A549 (cell line): ENCODE results near the gene CCR3.

ENCODE experiments used
- CEBPB ChIP-seq, 2 experiments: fragments of >200 bp in 1 of 2; sonication (Bioruptor Twin) in 1 of 2; formaldehyde crosslinking in 1 of 2; IDR thresholded peaks; 2 replicates each; pipeline ENCODE4 v1.6.1; 2012 to 2016
- ELK1 ChIP-seq: fragments of 150-350 bp; IDR thresholded peaks from 2 replicates; pipeline ENCODE4 v1.6.1; 2014; ENCODE audit warnings: low read depth, mild to moderate bottlenecking, low read length
- JUN ChIP-seq, 2 experiments: fragments of >200 bp; sonication (Bioruptor Twin); formaldehyde crosslinking; IDR thresholded peaks; 2 replicates in 1 of 2; 3 replicates in 1 of 2; pipeline ENCODE4 v1.6.1; 2016 to 2017
- REST ChIP-seq: fragments of 200-600 bp; sonication (generic); IDR thresholded peaks from 2 replicates; pipeline ENCODE4 v1.6.1; 2016; ENCODE audit warnings: antibody characterized with exemption, mild to moderate bottlenecking, moderate library complexity
- TF ChIP-seq, protein P1 (sequence below): fragments of >200 bp; sonication (Bioruptor Twin); formaldehyde crosslinking; IDR thresholded peaks from 3 replicates; pipeline ENCODE4 v1.5.1; 2016
- TF ChIP-seq, protein P2 (sequence below): IDR thresholded peaks from 2 replicates; pipeline ENCODE4 v1.6.1; 2012; ENCODE audit warnings: low read depth, borderline replicate concordance

DNA sequence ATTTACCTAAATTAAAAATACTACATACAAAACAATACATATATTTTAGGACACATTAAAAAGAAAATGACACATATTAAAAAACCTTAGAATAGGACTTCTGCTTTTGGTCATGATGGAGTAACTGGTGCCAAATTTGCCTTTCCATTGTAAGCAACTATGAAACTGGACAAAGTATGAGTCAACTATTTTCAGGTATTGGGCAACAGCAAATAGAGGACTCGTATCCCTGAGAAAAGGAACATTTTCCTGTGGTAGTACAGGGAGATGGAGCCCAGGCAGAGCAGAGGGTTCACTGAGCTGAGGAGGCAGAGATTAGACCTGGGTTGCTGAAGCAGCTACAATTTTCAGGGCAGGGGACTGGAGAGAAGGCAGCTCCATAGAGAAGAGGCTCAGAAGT is 48.8 kb upstream of the CCR3 start:
- TF ChIP-seq, protein P1, sequence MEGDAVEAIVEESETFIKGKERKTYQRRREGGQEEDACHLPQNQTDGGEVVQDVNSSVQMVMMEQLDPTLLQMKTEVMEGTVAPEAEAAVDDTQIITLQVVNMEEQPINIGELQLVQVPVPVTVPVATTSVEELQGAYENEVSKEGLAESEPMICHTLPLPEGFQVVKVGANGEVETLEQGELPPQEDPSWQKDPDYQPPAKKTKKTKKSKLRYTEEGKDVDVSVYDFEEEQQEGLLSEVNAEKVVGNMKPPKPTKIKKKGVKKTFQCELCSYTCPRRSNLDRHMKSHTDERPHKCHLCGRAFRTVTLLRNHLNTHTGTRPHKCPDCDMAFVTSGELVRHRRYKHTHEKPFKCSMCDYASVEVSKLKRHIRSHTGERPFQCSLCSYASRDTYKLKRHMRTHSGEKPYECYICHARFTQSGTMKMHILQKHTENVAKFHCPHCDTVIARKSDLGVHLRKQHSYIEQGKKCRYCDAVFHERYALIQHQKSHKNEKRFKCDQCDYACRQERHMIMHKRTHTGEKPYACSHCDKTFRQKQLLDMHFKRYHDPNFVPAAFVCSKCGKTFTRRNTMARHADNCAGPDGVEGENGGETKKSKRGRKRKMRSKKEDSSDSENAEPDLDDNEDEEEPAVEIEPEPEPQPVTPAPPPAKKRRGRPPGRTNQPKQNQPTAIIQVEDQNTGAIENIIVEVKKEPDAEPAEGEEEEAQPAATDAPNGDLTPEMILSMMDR = no peak
- TF ChIP-seq ELK1 = no peak
- TF ChIP-seq CEBPB (IDR thresholded peaks at IDR 0.05) = no peak
- TF ChIP-seq REST = no peak
- no peak for TF ChIP-seq JUN (IDR thresholded peaks at IDR 0.05)
- TF ChIP-seq, protein P2, sequence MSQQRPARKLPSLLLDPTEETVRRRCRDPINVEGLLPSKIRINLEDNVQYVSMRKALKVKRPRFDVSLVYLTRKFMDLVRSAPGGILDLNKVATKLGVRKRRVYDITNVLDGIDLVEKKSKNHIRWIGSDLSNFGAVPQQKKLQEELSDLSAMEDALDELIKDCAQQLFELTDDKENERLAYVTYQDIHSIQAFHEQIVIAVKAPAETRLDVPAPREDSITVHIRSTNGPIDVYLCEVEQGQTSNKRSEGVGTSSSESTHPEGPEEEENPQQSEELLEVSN = no peak
